Measurements from ENCODE around the gene MLH3. TPM values are rescaled to one million over a fixed set of nuclear protein-coding genes. Genes with fewer than 3 reads are reported as not detected.

MLH3 gene
- polyA plus RNA-seq, 1 donor (not counting 4 experiments of a cell fraction or from before 2014, with no cell fraction given) = 13.0 TPM

DNA sequence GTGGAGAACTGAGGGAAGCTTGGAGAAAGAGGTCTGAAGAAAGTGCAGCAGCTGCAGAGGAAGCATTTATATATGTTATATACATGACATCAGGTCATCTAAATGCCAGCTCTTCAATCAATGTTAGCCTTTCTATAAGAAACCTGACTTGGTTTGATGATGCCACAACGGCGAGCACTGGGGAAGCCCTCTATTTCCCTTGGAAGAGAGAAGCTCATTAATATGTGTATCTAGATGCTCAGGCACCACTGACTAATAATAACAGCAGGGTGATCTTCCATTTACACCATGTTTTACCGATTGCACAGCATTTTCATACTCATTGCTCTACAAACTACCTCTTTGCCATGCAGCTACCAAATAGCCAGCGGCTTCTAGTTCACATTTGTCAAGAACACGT is 11.7 kb upstream of the MLH3 start:
- Histone ChIP-seq H3K9me3 (ENCODE audit: control insufficient read depth, low read depth, low read length) (no peaks in the 10 kb centered on the region), H3K4me3 (ENCODE audit: control insufficient read depth in 2 of 3, extremely low read depth in 1 of 3, insufficient read depth in 2 of 3, low read depth in 1 of 3, low read length in 3 of 3) (peak overlapping the region; percentile 84 to 92 (median 86)), H3K9me1 (ENCODE audit: control insufficient read depth, extremely low read depth, insufficient read depth, low read length) (no peaks in the 10 kb centered on the region), H3K27ac (ENCODE audit: control insufficient read depth, insufficient read depth, low read length) (peak overlapping the region; percentile 86), H3K79me2 (ENCODE audit: control insufficient read depth, insufficient read depth, low read length) (peaks cover 4% of the 10 kb centered on the region), H3K9ac (ENCODE audit: control insufficient read depth, extremely low read depth, insufficient read depth, low read length) (peak overlapping the region; percentile 84), H3K4me1 (ENCODE audit: control insufficient read depth, extremely low read depth, insufficient read depth, low read length) (peaks cover 18% of the 10 kb centered on the region), H4K20me1 (ENCODE audit: control insufficient read depth, extremely low read depth, insufficient read depth, low read length) (no peaks in the 10 kb centered on the region), H3K27me3 (ENCODE audit: control insufficient read depth, extremely low read depth, insufficient read depth, low read length) (no peaks in the 10 kb centered on the region), H2AFZ (ENCODE audit: control insufficient read depth, low read length) (peak overlapping the region; percentile 96), H3K4me2 (ENCODE audit: control insufficient read depth, extremely low read depth, insufficient read depth, low read depth, low read length) (peak overlapping the region; percentile 96), H3K36me3 (ENCODE audit: control insufficient read depth in 2 of 2, extremely low read depth in 1 of 2, insufficient read depth in 2 of 2, low read length in 2 of 2) (peaks cover 0 to 4% of the 10 kb centered on the region in 2 experiments)
- TF ChIP-seq, protein P1, sequence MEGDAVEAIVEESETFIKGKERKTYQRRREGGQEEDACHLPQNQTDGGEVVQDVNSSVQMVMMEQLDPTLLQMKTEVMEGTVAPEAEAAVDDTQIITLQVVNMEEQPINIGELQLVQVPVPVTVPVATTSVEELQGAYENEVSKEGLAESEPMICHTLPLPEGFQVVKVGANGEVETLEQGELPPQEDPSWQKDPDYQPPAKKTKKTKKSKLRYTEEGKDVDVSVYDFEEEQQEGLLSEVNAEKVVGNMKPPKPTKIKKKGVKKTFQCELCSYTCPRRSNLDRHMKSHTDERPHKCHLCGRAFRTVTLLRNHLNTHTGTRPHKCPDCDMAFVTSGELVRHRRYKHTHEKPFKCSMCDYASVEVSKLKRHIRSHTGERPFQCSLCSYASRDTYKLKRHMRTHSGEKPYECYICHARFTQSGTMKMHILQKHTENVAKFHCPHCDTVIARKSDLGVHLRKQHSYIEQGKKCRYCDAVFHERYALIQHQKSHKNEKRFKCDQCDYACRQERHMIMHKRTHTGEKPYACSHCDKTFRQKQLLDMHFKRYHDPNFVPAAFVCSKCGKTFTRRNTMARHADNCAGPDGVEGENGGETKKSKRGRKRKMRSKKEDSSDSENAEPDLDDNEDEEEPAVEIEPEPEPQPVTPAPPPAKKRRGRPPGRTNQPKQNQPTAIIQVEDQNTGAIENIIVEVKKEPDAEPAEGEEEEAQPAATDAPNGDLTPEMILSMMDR (optimal IDR thresholded peaks at IDR 0.05 in 1 of 3, IDR thresholded peaks at IDR 0.05 in 1 of 3, conservative IDR thresholded peaks at IDR 0.05 in 1 of 3; ENCODE audit: extremely low read depth in 1 of 3, insufficient read depth in 2 of 3, low read length in 3 of 3) = no peak
- no peak for TF ChIP-seq EZH2 (IDR thresholded peaks at IDR 0.05; ENCODE audit: low read length)
- FAIRE-seq (no peak), DNase-seq (ENCODE audit: low read depth, low spot score) (no peak)
- dilution Hi-C loops (cut with MboI; ENCODE audit: extremely low pct_ligation_motif_present, low sequenced_read_pairs) = no loop called here

DNA sequence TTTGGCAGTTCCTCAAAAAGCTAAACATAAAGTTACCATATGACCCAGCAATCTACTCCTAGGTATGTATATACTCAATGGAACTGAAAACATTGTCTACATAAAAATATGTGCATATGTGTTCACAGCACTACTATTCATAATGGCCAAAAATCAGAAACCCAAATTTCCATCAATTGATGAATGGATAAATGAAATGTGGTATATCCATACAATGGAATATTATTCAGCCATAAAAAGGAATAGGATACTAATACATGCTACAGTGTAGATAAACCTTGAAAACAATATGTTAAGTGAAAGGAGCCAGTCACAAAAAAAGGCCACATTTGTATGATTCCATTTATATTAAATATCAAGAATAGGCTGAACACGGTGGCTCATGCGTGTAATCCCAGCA is 9.2 kb upstream of the MLH3 start:
- H3K36me3 ChIP-seq (ENCODE audit: control insufficient read depth in 2 of 2, extremely low read depth in 1 of 2, insufficient read depth in 2 of 2, low read length in 2 of 2) = peaks cover 0 to 4% of the 10 kb centered on the region in 2 experiments
- no peak overlapping the region for H3K4me2 ChIP-seq (ENCODE audit: control insufficient read depth, extremely low read depth, insufficient read depth, low read depth, low read length)
- TF ChIP-seq, protein P1 (optimal IDR thresholded peaks at IDR 0.05 in 1 of 3, IDR thresholded peaks at IDR 0.05 in 1 of 3, conservative IDR thresholded peaks at IDR 0.05 in 1 of 3; ENCODE audit: extremely low read depth in 1 of 3, insufficient read depth in 2 of 3, low read length in 3 of 3) = no peak
- no peak for TF ChIP-seq EZH2 (IDR thresholded peaks at IDR 0.05; ENCODE audit: low read length)
- H2AFZ ChIP-seq (ENCODE audit: control insufficient read depth, low read length) = no peak overlapping the region
- no peaks in the 10 kb centered on the region for H3K27me3 ChIP-seq (ENCODE audit: control insufficient read depth, extremely low read depth, insufficient read depth, low read length)
- no peaks in the 10 kb centered on the region for H3K9me3 ChIP-seq (ENCODE audit: control insufficient read depth, low read depth, low read length)
- peaks cover 18% of the 10 kb centered on the region for H3K4me1 ChIP-seq (ENCODE audit: control insufficient read depth, extremely low read depth, insufficient read depth, low read length)
- no peaks in the 10 kb centered on the region for H3K9me1 ChIP-seq (ENCODE audit: control insufficient read depth, extremely low read depth, insufficient read depth, low read length)
- no peak overlapping the region for H3K9ac ChIP-seq (ENCODE audit: control insufficient read depth, extremely low read depth, insufficient read depth, low read length)
- H3K79me2 ChIP-seq (ENCODE audit: control insufficient read depth, insufficient read depth, low read length) = peaks cover 4% of the 10 kb centered on the region
- no peaks in the 10 kb centered on the region for H4K20me1 ChIP-seq (ENCODE audit: control insufficient read depth, extremely low read depth, insufficient read depth, low read length)
- dilution Hi-C loops (cut with MboI; ENCODE audit: extremely low pct_ligation_motif_present, low sequenced_read_pairs) = no loop called here
- no peak for DNase-seq (ENCODE audit: low read depth, low spot score)
- no peak for FAIRE-seq
- no peak overlapping the region for H3K4me3 ChIP-seq (ENCODE audit: control insufficient read depth in 2 of 3, extremely low read depth in 1 of 3, insufficient read depth in 2 of 3, low read depth in 1 of 3, low read length in 3 of 3)
- H3K27ac ChIP-seq (ENCODE audit: control insufficient read depth, insufficient read depth, low read length) = no peak overlapping the region

All from keratinocyte (primary cell).